ENCODE results near the gene CAMTA1.

DNA sequence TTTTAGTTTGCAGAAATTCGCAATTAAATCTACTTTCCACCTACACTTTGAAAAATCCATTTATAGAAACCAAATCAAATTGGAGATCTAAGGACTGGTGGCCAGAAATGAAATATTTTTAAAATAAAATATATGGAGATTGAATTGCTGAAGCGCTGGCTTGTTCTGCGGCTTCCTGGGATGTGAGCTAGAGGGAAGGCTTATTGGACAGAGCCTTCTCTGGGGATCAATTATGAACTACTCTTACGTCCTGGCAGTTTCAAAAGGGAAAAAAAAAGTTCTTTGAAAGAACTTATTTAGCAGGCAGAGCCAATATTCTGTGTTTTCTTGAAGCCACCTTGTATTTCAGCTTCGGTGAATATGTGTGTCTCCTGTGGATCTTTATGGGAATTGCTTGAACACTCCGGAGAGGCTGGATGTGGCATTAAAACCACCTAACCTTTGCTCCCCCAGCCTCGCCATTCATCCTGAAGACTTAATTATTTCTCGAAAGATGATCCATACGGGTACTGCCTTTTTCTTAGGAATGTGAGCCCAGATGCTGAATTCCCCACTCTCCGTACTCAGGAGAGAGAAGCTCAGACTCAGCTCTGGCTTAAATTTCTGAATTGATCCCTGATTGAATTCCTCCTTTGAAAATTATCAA, 506.9 kb downstream of the CAMTA1 start:
- TF ChIP-seq, protein P1, sequence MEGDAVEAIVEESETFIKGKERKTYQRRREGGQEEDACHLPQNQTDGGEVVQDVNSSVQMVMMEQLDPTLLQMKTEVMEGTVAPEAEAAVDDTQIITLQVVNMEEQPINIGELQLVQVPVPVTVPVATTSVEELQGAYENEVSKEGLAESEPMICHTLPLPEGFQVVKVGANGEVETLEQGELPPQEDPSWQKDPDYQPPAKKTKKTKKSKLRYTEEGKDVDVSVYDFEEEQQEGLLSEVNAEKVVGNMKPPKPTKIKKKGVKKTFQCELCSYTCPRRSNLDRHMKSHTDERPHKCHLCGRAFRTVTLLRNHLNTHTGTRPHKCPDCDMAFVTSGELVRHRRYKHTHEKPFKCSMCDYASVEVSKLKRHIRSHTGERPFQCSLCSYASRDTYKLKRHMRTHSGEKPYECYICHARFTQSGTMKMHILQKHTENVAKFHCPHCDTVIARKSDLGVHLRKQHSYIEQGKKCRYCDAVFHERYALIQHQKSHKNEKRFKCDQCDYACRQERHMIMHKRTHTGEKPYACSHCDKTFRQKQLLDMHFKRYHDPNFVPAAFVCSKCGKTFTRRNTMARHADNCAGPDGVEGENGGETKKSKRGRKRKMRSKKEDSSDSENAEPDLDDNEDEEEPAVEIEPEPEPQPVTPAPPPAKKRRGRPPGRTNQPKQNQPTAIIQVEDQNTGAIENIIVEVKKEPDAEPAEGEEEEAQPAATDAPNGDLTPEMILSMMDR (IDR thresholded peaks at IDR 0.05): no peak
- TF ChIP-seq EP300 (IDR thresholded peaks at IDR 0.05): no peak
- TF ChIP-seq POLR2A (IDR thresholded peaks at IDR 0.05): no peak
- TF ChIP-seq POLR2AphosphoS5 (IDR thresholded peaks at IDR 0.05): no peak

Data from stomach (tissue), 4 donors.